GM12875 (cell line): ENCODE data around the gene ZBTB20.

Experiments
- H3K4me3 ChIP-seq: one replicate; pipeline ENCODE4 v1.5.1; 2011; ENCODE audit warnings: low read depth, low read length, control low read depth
- TF ChIP-seq, protein P1 (sequence below): IDR thresholded peaks from 2 replicates; pipeline ENCODE4 v1.5.1; 2011; ENCODE audit warnings: low read depth, mild to moderate bottlenecking, control low read depth, inconsistent platforms, low read length, moderate library complexity, borderline replicate concordance; ENCODE audit not compliant: insufficient read depth

The ZBTB20 gene

GRCh38 chr3:114884213-114884923, 262.7 kb downstream of the ZBTB20 start:
- TF ChIP-seq, protein P1, sequence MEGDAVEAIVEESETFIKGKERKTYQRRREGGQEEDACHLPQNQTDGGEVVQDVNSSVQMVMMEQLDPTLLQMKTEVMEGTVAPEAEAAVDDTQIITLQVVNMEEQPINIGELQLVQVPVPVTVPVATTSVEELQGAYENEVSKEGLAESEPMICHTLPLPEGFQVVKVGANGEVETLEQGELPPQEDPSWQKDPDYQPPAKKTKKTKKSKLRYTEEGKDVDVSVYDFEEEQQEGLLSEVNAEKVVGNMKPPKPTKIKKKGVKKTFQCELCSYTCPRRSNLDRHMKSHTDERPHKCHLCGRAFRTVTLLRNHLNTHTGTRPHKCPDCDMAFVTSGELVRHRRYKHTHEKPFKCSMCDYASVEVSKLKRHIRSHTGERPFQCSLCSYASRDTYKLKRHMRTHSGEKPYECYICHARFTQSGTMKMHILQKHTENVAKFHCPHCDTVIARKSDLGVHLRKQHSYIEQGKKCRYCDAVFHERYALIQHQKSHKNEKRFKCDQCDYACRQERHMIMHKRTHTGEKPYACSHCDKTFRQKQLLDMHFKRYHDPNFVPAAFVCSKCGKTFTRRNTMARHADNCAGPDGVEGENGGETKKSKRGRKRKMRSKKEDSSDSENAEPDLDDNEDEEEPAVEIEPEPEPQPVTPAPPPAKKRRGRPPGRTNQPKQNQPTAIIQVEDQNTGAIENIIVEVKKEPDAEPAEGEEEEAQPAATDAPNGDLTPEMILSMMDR, result no peak
- no peak overlapping the region for H3K4me3 ChIP-seq

DNA sequence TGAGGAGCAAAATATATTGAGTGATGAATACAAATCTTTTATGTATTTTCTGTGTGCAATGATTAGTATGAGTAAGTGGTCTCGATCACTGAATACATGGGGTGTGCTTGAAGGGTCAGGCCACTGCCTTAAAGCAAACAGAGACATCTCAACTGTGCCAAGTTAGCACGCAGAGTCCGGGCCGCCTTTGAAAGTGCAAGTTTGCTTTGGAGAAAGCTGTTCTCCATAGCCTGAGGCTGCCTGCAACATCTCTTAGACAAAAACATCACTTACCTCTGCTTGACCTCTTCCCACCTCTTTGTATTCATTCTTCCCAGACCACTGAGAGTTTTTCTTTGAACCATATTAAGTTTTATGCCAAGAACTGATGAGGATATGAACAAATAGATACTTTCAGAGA, 267.0 kb downstream of the ZBTB20 start:
- TF ChIP-seq, protein P1, result no peak

GRCh38 chr3:114879059-114880031, 267.7 kb downstream of the ZBTB20 start:
- TF ChIP-seq, protein P1, result no peak
- H3K4me3 ChIP-seq, result no peak overlapping the region

More for the DNA sequence above, 267.0 kb downstream of the ZBTB20 start:
- H3K4me3 ChIP-seq, result no peak overlapping the region

DNA sequence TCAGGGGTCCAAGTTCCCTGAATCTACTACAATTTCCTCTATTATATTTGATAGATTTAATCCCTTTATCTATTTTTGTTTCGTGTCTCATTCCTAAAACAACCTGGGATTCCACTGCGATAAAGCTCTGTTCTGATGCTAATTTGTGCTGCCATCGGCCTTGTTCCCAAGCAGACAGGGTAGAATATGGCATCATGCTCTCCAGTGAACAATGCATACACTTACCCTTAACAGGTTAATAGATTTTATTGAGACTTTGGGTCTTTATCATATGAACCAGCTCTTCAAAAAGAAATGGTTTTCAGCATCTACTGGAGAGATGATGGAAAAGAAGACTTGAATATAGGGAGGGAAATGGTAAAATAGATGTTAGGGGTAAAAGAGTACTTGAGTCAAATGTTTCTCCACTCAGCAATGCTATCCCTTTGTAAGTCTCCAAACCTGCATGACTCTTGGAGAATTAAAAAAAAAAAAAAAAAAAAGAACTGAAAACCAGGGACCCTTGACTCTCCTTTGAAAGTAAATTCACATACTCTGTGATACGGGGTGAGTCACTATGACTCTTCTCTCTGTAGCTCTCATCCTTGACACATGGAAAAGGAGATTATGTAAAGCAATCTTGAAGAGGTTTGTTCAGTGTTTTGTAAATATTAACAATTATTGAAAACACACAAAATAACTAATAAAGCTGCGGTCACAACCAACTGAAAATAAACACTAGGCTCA, 268.8 kb downstream of the ZBTB20 start:
- TF ChIP-seq, protein P1, result no peak

DNA sequence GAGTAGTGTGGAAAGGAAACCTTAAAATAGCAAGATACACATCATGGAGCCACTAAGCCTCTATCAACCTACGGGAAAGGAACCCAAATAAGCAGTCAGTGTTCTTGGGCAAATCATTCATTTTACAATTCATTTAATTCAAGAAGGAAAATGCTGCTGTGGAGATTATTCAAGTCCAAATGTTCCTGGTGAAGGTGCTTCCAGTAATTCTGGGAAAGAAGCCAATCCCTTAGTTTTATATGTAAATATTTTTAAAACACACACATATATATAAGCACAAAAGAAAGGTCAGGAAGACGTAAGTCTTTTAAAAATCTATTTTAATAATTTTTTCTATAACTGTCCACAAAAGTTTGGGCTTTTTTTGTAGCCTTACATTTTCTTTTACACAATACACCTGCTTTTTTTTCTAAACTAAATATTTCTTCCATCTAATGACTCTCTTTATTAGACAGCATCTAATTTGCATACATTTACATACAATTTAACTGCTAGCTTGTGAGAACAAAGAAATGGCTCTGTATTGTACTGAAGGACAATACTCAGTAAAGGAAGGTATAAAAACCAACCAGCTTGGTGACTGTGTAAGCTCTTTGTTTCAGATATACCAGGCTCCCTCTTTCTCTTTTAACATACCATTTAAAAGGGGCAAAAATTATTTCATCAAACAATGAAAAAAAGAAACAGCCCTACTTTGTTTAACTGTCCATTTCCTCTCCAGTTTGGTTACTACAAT, 269.5 kb downstream of the ZBTB20 start:
- TF ChIP-seq, protein P1, result no peak

More for the DNA sequence above, 268.8 kb downstream of the ZBTB20 start:
- H3K4me3 ChIP-seq, result no peak overlapping the region

DNA sequence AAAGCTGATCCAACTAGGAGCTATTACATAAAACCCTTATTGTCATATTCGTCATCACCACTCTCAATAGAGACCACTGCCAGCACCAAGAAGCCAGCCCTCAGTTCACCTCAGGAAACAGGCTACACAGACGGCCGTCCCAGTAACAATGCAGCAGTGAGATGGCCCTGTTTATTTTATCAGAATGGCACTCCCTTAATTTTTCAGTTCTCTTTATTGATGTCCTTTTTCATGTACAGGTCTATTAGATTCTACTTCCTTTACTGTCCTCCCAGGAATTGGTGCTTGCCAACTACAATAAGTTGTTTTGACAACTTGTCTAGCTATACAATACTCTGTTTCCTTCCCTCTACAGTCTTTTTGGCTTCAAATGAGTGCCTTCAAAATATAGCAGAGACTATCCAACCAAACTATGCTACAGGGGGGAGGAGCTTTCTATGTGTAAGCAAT, 272.5 kb downstream of the ZBTB20 start:
- TF ChIP-seq, protein P1, result no peak

More for the DNA sequence above, 269.5 kb downstream of the ZBTB20 start:
- no peak overlapping the region for H3K4me3 ChIP-seq

More for the DNA sequence above, 272.5 kb downstream of the ZBTB20 start:
- H3K4me3 ChIP-seq, result no peak overlapping the region
